ENCODE results near the gene CABP5. TPM values are rescaled to one million over a fixed set of nuclear protein-coding genes. Genes with fewer than 3 reads are reported as not detected.

CABP5 gene
- total RNA-seq, 2 experiments from 2014 or later = not detected

- no peak for DNase-seq (ENCODE audit: low spot score)
- intact Hi-C loops (cut with micrococcal nuclease; ENCODE audit: unreplicated experiment) = no loop called here
- ChIA-PET CTCF (ENCODE audit: unreplicated experiment) (no interaction called here), POLR2A (no interaction called here)
- Histone ChIP-seq H4K20me1 (ENCODE audit: insufficient read depth, low read length) (no peaks in the 10 kb centered on the region), H3K27ac (ENCODE audit: low read depth, low read length, poor library complexity, severe bottlenecking) (no peak overlapping the region), H3K4me3 (ENCODE audit: low read depth, low read length, poor library complexity, severe bottlenecking) (no peak overlapping the region), H3K9me3 (ENCODE audit: low read length) (peaks cover under 1% of the 10 kb centered on the region; the same call in 1 of the 2 replicates), H2AFZ (ENCODE audit: low read length) (no peak overlapping the region), H3K9me2 (ENCODE audit: insufficient read depth, low read length) (no peaks in the 10 kb centered on the region), H3K4me2 (ENCODE audit: low read length) (no peak overlapping the region), H3K79me2 (ENCODE audit: insufficient read depth, low read depth, low read length) (no peaks in the 10 kb centered on the region), H3K36me3 (ENCODE audit: insufficient read depth, low read length) (no peaks in the 10 kb centered on the region), H3K4me1 (ENCODE audit: insufficient read depth, low read length, poor library complexity, severe bottlenecking) (no peaks in the 10 kb centered on the region)
- no TSS peak for BruUV-seq (replicated peaks)
- TF ChIP-seq CTCF (conservative IDR thresholded peaks at IDR 0.05; ENCODE audit: low read length) (no peak), EZH2phosphoT487 (IDR thresholded peaks at IDR 0.05; ENCODE audit: borderline replicate concordance, low read depth, low read length) (no peak)
Observed at GRCh38 chr19:48041877-48042580, 1.9 kb downstream of the CABP5 start.

DNA sequence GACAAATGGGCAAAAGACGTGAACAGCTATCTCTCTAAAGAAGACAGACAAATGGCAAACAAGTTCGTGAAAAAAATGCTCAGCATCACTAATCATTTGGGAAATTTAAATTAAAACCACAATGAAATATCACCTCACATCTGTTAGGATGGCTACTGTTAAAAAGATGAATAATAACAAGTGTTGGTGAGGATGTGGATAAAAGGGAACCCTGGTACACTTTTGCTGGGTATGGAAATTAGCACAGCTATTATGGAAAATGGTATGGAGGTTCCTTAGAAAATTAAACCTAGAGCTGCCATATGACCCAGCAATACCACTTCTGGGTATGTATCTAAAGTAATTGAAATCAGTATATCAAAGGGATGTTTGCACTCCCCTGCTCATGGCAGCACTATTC is 7.1 kb downstream of the CABP5 start:
- POLR2A ChIA-PET = no interaction called here
- no TSS peak for BruUV-seq (replicated peaks)
- Histone ChIP-seq H3K36me3 (ENCODE audit: insufficient read depth, low read length) (no peaks in the 10 kb centered on the region), H3K4me3 (ENCODE audit: low read depth, low read length, poor library complexity, severe bottlenecking) (no peak overlapping the region), H4K20me1 (ENCODE audit: insufficient read depth, low read length) (no peaks in the 10 kb centered on the region), H3K9me2 (ENCODE audit: insufficient read depth, low read length) (no peaks in the 10 kb centered on the region), H3K27ac (ENCODE audit: low read depth, low read length, poor library complexity, severe bottlenecking) (no peak overlapping the region), H3K4me1 (ENCODE audit: insufficient read depth, low read length, poor library complexity, severe bottlenecking) (no peaks in the 10 kb centered on the region), H2AFZ (ENCODE audit: low read length) (no peak overlapping the region), H3K4me2 (ENCODE audit: low read length) (no peak overlapping the region), H3K79me2 (ENCODE audit: insufficient read depth, low read depth, low read length) (no peaks in the 10 kb centered on the region), H3K9me3 (ENCODE audit: low read length) (peaks cover 11% of the 10 kb centered on the region)
- intact Hi-C loops (cut with micrococcal nuclease; ENCODE audit: unreplicated experiment) = no loop called here
- DNase-seq (ENCODE audit: low spot score) = no peak
- CTCF ChIA-PET (ENCODE audit: unreplicated experiment) = no interaction called here
- no peak for TF ChIP-seq CTCF (conservative IDR thresholded peaks at IDR 0.05; ENCODE audit: low read length)
- TF ChIP-seq EZH2phosphoT487 (IDR thresholded peaks at IDR 0.05; ENCODE audit: borderline replicate concordance, low read depth, low read length) = no peak

DNA sequence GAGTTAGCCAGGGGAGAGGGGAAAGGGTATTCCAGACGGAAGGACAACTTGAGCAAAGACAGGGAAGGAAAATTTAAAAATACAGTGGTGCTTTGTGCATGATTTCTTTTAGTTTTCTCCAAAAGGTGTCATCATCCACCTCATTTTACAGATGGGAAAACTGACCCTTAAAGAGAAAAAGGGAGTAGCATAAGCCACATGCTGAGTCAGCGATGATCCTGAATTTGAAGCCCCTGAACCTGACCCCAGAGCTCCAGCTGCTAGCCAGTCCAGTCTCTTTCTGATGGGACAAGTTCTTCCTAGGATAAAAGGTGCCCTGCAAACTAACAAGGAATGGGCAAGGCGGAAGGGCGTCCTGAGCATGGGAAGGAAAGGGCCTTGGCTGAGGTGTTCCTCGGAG is 10.3 kb downstream of the CABP5 start:
- Histone ChIP-seq H3K9me2 (ENCODE audit: insufficient read depth, low read length) (no peaks in the 10 kb centered on the region), H3K4me1 (ENCODE audit: insufficient read depth, low read length, poor library complexity, severe bottlenecking) (no peaks in the 10 kb centered on the region), H3K79me2 (ENCODE audit: insufficient read depth, low read depth, low read length) (no peaks in the 10 kb centered on the region), H3K27ac (ENCODE audit: low read depth, low read length, poor library complexity, severe bottlenecking) (no peak overlapping the region), H3K36me3 (ENCODE audit: insufficient read depth, low read length) (no peaks in the 10 kb centered on the region), H2AFZ (ENCODE audit: low read length) (no peak overlapping the region), H3K4me3 (ENCODE audit: low read depth, low read length, poor library complexity, severe bottlenecking) (no peak overlapping the region), H3K4me2 (ENCODE audit: low read length) (no peak overlapping the region), H4K20me1 (ENCODE audit: insufficient read depth, low read length) (no peaks in the 10 kb centered on the region), H3K9me3 (ENCODE audit: low read length) (peaks cover 11% of the 10 kb centered on the region)
- no peak for DNase-seq (ENCODE audit: low spot score)
- TF ChIP-seq CTCF (conservative IDR thresholded peaks at IDR 0.05; ENCODE audit: low read length) (no peak), EZH2phosphoT487 (IDR thresholded peaks at IDR 0.05; ENCODE audit: borderline replicate concordance, low read depth, low read length) (no peak)
- CTCF ChIA-PET (ENCODE audit: unreplicated experiment) = no interaction called here
- intact Hi-C loops (cut with micrococcal nuclease; ENCODE audit: unreplicated experiment) = no loop called here
- BruUV-seq (replicated peaks) = no TSS peak
- POLR2A ChIA-PET = no interaction called here
